ENCODE measurements around the gene LUZP2.
A peak's percentile ranks its signal among the peaks of the same experiment; 100 is the strongest.

Gene LUZP2

DNA sequence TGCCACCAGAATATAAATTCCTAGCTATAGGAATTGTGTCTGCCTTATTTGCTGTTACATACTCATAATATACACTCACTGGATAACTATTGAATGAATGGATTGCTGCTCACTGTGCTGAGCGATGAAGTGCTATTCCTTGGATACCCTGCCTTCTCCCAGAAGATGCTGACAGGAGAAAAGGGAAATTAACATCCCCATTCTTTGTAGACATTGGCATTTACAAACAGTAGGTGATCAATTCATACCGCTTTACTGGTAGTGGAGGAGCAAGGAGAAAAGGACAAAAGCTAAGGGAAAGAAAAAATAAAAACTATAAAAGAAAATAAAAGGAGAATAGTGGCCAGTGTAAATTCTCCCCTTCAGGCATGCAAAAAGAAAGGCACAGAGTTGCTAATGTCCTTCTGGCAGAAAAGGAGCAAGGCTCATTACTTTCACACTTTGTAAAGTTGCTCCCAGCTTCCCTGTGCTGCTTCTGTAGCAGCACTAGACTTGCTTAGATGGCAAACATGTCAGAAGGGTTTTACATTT lies 183.0 kb downstream of the LUZP2 start:
- no peak overlapping the region for H3K27ac ChIP-seq (ENCODE audit: low read depth, low read length)
- no peaks in the 10 kb centered on the region for H3K79me1 ChIP-seq (ENCODE audit: low read length)
- H2BK120ac ChIP-seq (ENCODE audit: low read depth, low read length) = no peak overlapping the region
- H3K4me3 ChIP-seq (ENCODE audit: low read length) = no peak overlapping the region
- H2BK5ac ChIP-seq (ENCODE audit: low read length) = no peak overlapping the region
- H3K23ac ChIP-seq (ENCODE audit: low read length) = no peak overlapping the region
- H3K27me3 ChIP-seq (ENCODE audit: insufficient read depth, low read length, poor library complexity) = no peaks in the 10 kb centered on the region
- no peaks in the 10 kb centered on the region for H3K36me3 ChIP-seq (ENCODE audit: control insufficient read depth, insufficient read depth, low read length)
- H3K79me2 ChIP-seq (ENCODE audit: control insufficient read depth, insufficient read depth, low read length) = no peaks in the 10 kb centered on the region
- H3K18ac ChIP-seq (ENCODE audit: low read length) = no peak overlapping the region
- no peak overlapping the region for H3K4me2 ChIP-seq (ENCODE audit: low read length)
- H3K4ac ChIP-seq (ENCODE audit: low read depth, low read length) = no peak overlapping the region
- H2BK15ac ChIP-seq (replicated peaks; ENCODE audit: low read depth) = no peak overlapping the region
- H2AK5ac ChIP-seq (ENCODE audit: low read length) = no peak overlapping the region
- H3K4me1 ChIP-seq (ENCODE audit: control insufficient read depth, low read depth, low read length) = no peaks in the 10 kb centered on the region
- H3K56ac ChIP-seq (ENCODE audit: low read length) = no peak overlapping the region
- WGBS (ENCODE audit: extremely low coverage, insufficient coverage, low lambda C conversion rate) = no CpG with 5 or more reads among the region's 2 CpGs
- H3K9ac ChIP-seq (ENCODE audit: low read length) = no peak overlapping the region
- DNase-seq = peak; percentile 16
- no peak overlapping the region for H4K5ac ChIP-seq (ENCODE audit: low read length)
- H4K8ac ChIP-seq (ENCODE audit: low read depth, low read length) = no peak overlapping the region

DNA sequence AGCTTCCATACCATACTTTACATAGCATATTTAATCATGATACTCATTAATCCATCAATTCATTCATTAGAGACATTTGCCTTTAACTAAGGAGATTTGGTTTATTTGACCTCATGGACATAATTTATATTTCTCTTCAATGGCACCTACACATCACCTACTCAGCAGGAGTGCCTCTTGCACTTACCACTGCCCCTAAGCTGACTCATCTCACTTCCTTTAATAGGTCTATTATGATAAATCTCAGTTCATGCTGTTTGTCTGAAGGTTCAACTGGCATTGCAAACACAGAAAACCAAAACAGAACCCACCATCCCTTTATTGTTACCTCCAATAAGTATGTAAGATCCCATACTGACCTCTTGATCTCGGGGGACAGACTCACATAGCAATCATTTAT lies 186.7 kb downstream of the LUZP2 start:
- no CpG with 5 or more reads among the region's 1 CpG for WGBS (ENCODE audit: extremely low coverage, insufficient coverage, low lambda C conversion rate)
- Histone ChIP-seq H2BK15ac (replicated peaks; ENCODE audit: low read depth) (no peak overlapping the region), H3K79me1 (ENCODE audit: low read length) (no peaks in the 10 kb centered on the region), H2AK5ac (ENCODE audit: low read length) (no peak overlapping the region), H3K4me1 (ENCODE audit: control insufficient read depth, low read depth, low read length) (no peaks in the 10 kb centered on the region), H3K4ac (ENCODE audit: low read depth, low read length) (no peak overlapping the region), H3K18ac (ENCODE audit: low read length) (no peak overlapping the region), H2BK5ac (ENCODE audit: low read length) (no peak overlapping the region), H3K56ac (ENCODE audit: low read length) (no peak overlapping the region), H2BK120ac (ENCODE audit: low read depth, low read length) (no peak overlapping the region), H4K8ac (ENCODE audit: low read depth, low read length) (no peak overlapping the region), H3K79me2 (ENCODE audit: control insufficient read depth, insufficient read depth, low read length) (no peaks in the 10 kb centered on the region), H3K23ac (ENCODE audit: low read length) (no peak overlapping the region), H3K36me3 (ENCODE audit: control insufficient read depth, insufficient read depth, low read length) (no peaks in the 10 kb centered on the region), H4K5ac (ENCODE audit: low read length) (no peak overlapping the region), H3K27ac (ENCODE audit: low read depth, low read length) (no peak overlapping the region), H3K9ac (ENCODE audit: low read length) (no peak overlapping the region), H3K4me3 (ENCODE audit: low read length) (no peak overlapping the region), H3K27me3 (ENCODE audit: insufficient read depth, low read length, poor library complexity) (no peaks in the 10 kb centered on the region), H3K4me2 (ENCODE audit: low read length) (no peak overlapping the region)
- no peak for DNase-seq

DNA sequence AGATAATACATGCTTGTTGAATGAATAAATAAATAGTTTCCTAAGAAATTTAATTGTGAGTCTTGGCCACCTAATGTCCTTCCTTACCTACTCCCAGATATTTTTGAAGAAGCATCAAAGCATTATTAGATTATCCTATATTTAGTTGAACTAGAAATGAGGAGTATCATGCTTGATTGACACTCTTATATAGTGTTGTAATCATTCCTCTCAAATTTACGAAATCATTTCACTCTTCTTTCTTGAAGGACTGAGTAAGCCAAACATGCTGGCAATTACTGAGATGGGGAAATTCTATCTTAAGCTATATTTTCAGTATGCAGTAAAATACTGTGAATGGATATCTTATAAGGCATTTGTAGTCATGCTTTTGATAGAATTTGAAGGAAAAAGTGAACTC lies 189.0 kb downstream of the LUZP2 start:
- Histone ChIP-seq H3K9ac (ENCODE audit: low read length) (no peak overlapping the region), H3K27me3 (ENCODE audit: insufficient read depth, low read length, poor library complexity) (no peaks in the 10 kb centered on the region), H3K36me3 (ENCODE audit: control insufficient read depth, insufficient read depth, low read length) (no peaks in the 10 kb centered on the region), H4K5ac (ENCODE audit: low read length) (no peak overlapping the region), H3K4ac (ENCODE audit: low read depth, low read length) (no peak overlapping the region), H2BK15ac (replicated peaks; ENCODE audit: low read depth) (no peak overlapping the region), H3K79me1 (ENCODE audit: low read length) (no peaks in the 10 kb centered on the region), H2BK5ac (ENCODE audit: low read length) (no peak overlapping the region), H3K79me2 (ENCODE audit: control insufficient read depth, insufficient read depth, low read length) (no peaks in the 10 kb centered on the region), H3K27ac (ENCODE audit: low read depth, low read length) (no peak overlapping the region), H3K23ac (ENCODE audit: low read length) (no peak overlapping the region), H3K18ac (ENCODE audit: low read length) (no peak overlapping the region), H3K4me1 (ENCODE audit: control insufficient read depth, low read depth, low read length) (no peaks in the 10 kb centered on the region), H3K56ac (ENCODE audit: low read length) (no peak overlapping the region), H3K4me3 (ENCODE audit: low read length) (no peak overlapping the region), H3K4me2 (ENCODE audit: low read length) (no peak overlapping the region), H4K8ac (ENCODE audit: low read depth, low read length) (no peak overlapping the region), H2AK5ac (ENCODE audit: low read length) (no peak overlapping the region), H2BK120ac (ENCODE audit: low read depth, low read length) (no peak overlapping the region)
- WGBS (ENCODE audit: extremely low coverage, insufficient coverage, low lambda C conversion rate) = no CpG with 5 or more reads among the region's 1 CpG
- DNase-seq = no peak

DNA sequence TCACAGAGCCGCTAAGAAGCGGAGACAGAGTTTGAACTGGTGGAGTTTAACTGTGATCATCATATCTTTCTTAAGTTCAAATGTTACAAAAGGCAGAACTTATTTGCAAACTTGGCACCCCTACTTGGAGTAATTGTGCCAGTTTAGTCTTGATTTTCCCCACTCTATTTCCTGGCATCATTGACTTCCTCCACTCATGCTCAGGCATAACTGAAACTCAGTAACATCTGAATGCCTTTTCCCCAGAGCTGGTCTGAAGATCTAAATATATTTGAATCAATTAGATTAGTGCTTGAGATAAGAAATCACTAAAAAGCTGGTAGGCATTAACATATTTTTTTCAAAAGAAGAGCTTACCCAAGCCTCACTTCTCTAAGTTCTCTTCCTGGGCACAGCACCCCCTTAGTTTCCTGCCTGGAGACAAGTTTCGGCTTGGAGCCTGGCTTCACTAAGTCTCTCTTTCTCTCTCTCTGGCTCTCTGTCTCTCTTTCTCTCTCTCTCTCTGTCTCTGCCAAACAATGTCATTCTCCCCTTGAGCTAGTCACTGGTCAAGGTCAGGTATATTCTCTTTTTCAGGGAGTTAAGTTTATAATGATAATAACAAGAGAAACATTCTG lies 190.8 kb downstream of the LUZP2 start:
- Histone ChIP-seq H3K4me3 (ENCODE audit: low read length) (no peak overlapping the region), H3K27ac (ENCODE audit: low read depth, low read length) (no peak overlapping the region), H4K8ac (ENCODE audit: low read depth, low read length) (no peak overlapping the region), H3K18ac (ENCODE audit: low read length) (no peak overlapping the region), H3K9ac (ENCODE audit: low read length) (no peak overlapping the region), H3K79me1 (ENCODE audit: low read length) (no peaks in the 10 kb centered on the region), H3K36me3 (ENCODE audit: control insufficient read depth, insufficient read depth, low read length) (no peaks in the 10 kb centered on the region), H3K4me1 (ENCODE audit: control insufficient read depth, low read depth, low read length) (no peaks in the 10 kb centered on the region), H3K4ac (ENCODE audit: low read depth, low read length) (no peak overlapping the region), H4K5ac (ENCODE audit: low read length) (no peak overlapping the region), H3K4me2 (ENCODE audit: low read length) (no peak overlapping the region), H2BK15ac (replicated peaks; ENCODE audit: low read depth) (no peak overlapping the region), H3K27me3 (ENCODE audit: insufficient read depth, low read length, poor library complexity) (no peaks in the 10 kb centered on the region), H2BK5ac (ENCODE audit: low read length) (no peak overlapping the region), H2AK5ac (ENCODE audit: low read length) (no peak overlapping the region), H3K23ac (ENCODE audit: low read length) (no peak overlapping the region), H3K79me2 (ENCODE audit: control insufficient read depth, insufficient read depth, low read length) (no peaks in the 10 kb centered on the region), H3K56ac (ENCODE audit: low read length) (no peak overlapping the region), H2BK120ac (ENCODE audit: low read depth, low read length) (no peak overlapping the region)
- no CpG with 5 or more reads among the region's 3 CpGs for WGBS (ENCODE audit: extremely low coverage, insufficient coverage, low lambda C conversion rate)
- no peak for DNase-seq

DNA sequence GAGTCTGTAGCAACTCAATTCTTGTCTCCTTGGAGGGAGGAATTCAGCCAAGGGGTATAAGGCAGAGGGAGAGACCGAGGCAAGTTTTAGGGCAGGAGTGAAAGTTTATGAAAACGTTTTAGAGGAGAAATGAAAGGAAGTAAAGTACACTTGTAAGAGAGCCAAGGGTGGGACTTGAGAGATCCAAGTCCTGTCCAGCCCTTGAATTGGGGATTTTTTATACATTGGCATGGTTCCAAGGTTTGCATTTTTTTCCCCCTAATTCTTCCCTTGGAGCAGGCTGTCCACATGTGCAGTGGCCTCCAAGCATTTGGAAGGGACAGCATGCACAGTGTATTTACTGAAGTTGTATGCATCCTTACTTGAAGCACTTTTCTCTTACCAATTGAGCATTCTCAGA lies 192.1 kb downstream of the LUZP2 start:
- Histone ChIP-seq H2AK5ac (ENCODE audit: low read length) (no peak overlapping the region), H2BK15ac (replicated peaks; ENCODE audit: low read depth) (no peak overlapping the region), H3K56ac (ENCODE audit: low read length) (no peak overlapping the region), H3K36me3 (ENCODE audit: control insufficient read depth, insufficient read depth, low read length) (no peaks in the 10 kb centered on the region), H3K18ac (ENCODE audit: low read length) (no peak overlapping the region), H2BK5ac (ENCODE audit: low read length) (no peak overlapping the region), H3K4me1 (ENCODE audit: control insufficient read depth, low read depth, low read length) (no peaks in the 10 kb centered on the region), H3K9ac (ENCODE audit: low read length) (no peak overlapping the region), H3K79me1 (ENCODE audit: low read length) (no peaks in the 10 kb centered on the region), H4K8ac (ENCODE audit: low read depth, low read length) (no peak overlapping the region), H3K4ac (ENCODE audit: low read depth, low read length) (no peak overlapping the region), H3K23ac (ENCODE audit: low read length) (no peak overlapping the region), H3K27me3 (ENCODE audit: insufficient read depth, low read length, poor library complexity) (no peaks in the 10 kb centered on the region), H3K27ac (ENCODE audit: low read depth, low read length) (no peak overlapping the region), H3K79me2 (ENCODE audit: control insufficient read depth, insufficient read depth, low read length) (no peaks in the 10 kb centered on the region), H4K5ac (ENCODE audit: low read length) (no peak overlapping the region), H3K4me2 (ENCODE audit: low read length) (no peak overlapping the region), H2BK120ac (ENCODE audit: low read depth, low read length) (no peak overlapping the region), H3K4me3 (ENCODE audit: low read length) (no peak overlapping the region)
- 100% methylated on average over 1 of the region's 2 CpGs for WGBS (ENCODE audit: extremely low coverage, insufficient coverage, low lambda C conversion rate)
- no peak for DNase-seq

DNA sequence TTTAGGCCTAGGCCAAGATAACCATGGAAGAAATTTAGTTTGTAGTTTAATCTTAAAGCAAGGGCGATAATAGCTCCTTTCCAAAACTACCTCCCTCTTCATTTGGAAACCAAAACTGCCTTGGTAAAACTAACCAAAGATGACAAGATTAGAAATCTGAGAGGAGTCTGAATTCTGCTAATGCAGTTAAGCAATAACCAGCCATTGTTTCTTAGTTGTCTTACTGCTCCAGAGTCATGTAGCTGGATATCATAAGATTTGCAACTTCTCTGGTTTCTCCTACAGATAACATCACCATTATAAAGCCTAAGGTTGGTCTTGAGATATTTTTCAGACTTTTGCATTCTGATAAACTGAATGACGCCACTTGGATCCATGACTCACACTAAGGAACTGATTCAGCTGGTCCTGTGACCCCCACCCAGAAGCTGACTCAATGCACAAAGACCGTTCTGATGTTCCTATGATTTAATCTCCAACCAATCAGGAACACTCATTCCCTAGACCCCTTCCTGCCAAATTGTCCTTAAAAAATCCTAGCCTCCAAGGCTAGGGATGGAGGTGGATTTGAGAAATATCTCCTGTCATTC lies 200.8 kb downstream of the LUZP2 start:
- DNase-seq = no peak
- no peak overlapping the region for H3K18ac ChIP-seq (ENCODE audit: low read length)
- no CpG with 5 or more reads among the region's 3 CpGs for WGBS (ENCODE audit: extremely low coverage, insufficient coverage, low lambda C conversion rate)
- H3K79me1 ChIP-seq (ENCODE audit: low read length) = no peaks in the 10 kb centered on the region
- no peak overlapping the region for H4K8ac ChIP-seq (ENCODE audit: low read depth, low read length)
- no peak overlapping the region for H3K23ac ChIP-seq (ENCODE audit: low read length)
- H3K4ac ChIP-seq (ENCODE audit: low read depth, low read length) = no peak overlapping the region
- no peaks in the 10 kb centered on the region for H3K27me3 ChIP-seq (ENCODE audit: insufficient read depth, low read length, poor library complexity)
- H2BK5ac ChIP-seq (ENCODE audit: low read length) = no peak overlapping the region
- H3K4me3 ChIP-seq (ENCODE audit: low read length) = no peak overlapping the region
- no peak overlapping the region for H3K56ac ChIP-seq (ENCODE audit: low read length)
- no peak overlapping the region for H2BK120ac ChIP-seq (ENCODE audit: low read depth, low read length)
- no peak overlapping the region for H3K4me2 ChIP-seq (ENCODE audit: low read length)
- no peak overlapping the region for H3K27ac ChIP-seq (ENCODE audit: low read depth, low read length)
- H2BK15ac ChIP-seq (replicated peaks; ENCODE audit: low read depth) = no peak overlapping the region
- no peak overlapping the region for H3K9ac ChIP-seq (ENCODE audit: low read length)
- no peak overlapping the region for H4K5ac ChIP-seq (ENCODE audit: low read length)
- H3K36me3 ChIP-seq (ENCODE audit: control insufficient read depth, insufficient read depth, low read length) = no peaks in the 10 kb centered on the region
- H3K4me1 ChIP-seq (ENCODE audit: control insufficient read depth, low read depth, low read length) = no peaks in the 10 kb centered on the region
- H3K79me2 ChIP-seq (ENCODE audit: control insufficient read depth, insufficient read depth, low read length) = no peaks in the 10 kb centered on the region
- no peak overlapping the region for H2AK5ac ChIP-seq (ENCODE audit: low read length)

Measured in mesendoderm (in vitro differentiated cells).